Upper lobe of left lung (tissue), 6 donors: ENCODE results near the gene CLDN19. TPM values are rescaled to one million over a fixed set of nuclear protein-coding genes. Genes with fewer than 3 reads are reported as not detected.

Experiments used
- ATAC-seq, 2 donors: fragments of 200-7000 bp; cut with Tn5 transposase; one replicate each; pipeline ENCODE4 v1.9.1; 2022; ENCODE audit warnings: mild to moderate bottlenecking in 2 of 2, moderate library complexity in 2 of 2; ENCODE audit not compliant: low FRiP score in 2 of 2
- DNase-seq, 2 donors: peaks; one replicate each; pipeline ENCODE4 v3.0.0-alpha.2; 2019 to 2020
- H3K27ac ChIP-seq, 4 donors: fragments of 200-600 bp; sonication (generic); one replicate each; pipeline ENCODE4 v1.5.1; 2016 to 2019
- H3K27me3 ChIP-seq, 4 donors: fragments of 200-600 bp; sonication (generic); one replicate each; pipeline ENCODE4 v1.5.1; 2017 to 2019
- H3K36me3 ChIP-seq, 4 donors: fragments of 200-600 bp; sonication (generic); one replicate each; pipeline ENCODE4 v1.5.1; 2016 to 2019
- H3K4me1 ChIP-seq, 4 donors: fragments of 200-600 bp; sonication (generic); one replicate each; pipeline ENCODE4 v1.5.1; 2018 to 2019
- H3K4me3 ChIP-seq, 4 donors: fragments of 200-600 bp; sonication (generic); one replicate each; pipeline ENCODE4 v1.5.1; 2017 to 2019; ENCODE audit warnings: mild to moderate bottlenecking in 2 of 4, moderate library complexity in 1 of 4
- H3K9me3 ChIP-seq, 4 donors: fragments of 200-600 bp; sonication (generic); one replicate each; pipeline ENCODE4 v1.5.1; 2018 to 2019
- CTCF ChIP-seq, 6 experiments: fragments of 450-650 bp in 4 of 6; fragments of 200-600 bp in 2 of 6; sonication (generic) in 2 of 6; IDR thresholded peaks; one replicate each; pipeline ENCODE4 v1.5.1; 2016 to 2019; ENCODE audit warnings: antibody characterized with exemption in 6 of 6
- EP300 ChIP-seq, 4 donors: sonication (generic); formaldehyde crosslinking; IDR thresholded peaks; one replicate each; pipeline ENCODE4 v1.5.1; 2017; ENCODE audit warnings: antibody characterized with exemption in 4 of 4, control low read depth in 2 of 4
- POLR2A ChIP-seq, 4 donors: fragments of 450-650 bp; IDR thresholded peaks; one replicate each; pipeline ENCODE4 v1.5.1; 2016 to 2017; ENCODE audit warnings: antibody characterized with exemption in 4 of 4, mild to moderate bottlenecking in 2 of 4
- POLR2AphosphoS5 ChIP-seq, 2 donors: sonication (generic); formaldehyde crosslinking; IDR thresholded peaks; one replicate each; pipeline ENCODE4 v1.5.1; 2017; ENCODE audit warnings: antibody characterized with exemption in 2 of 2
- WGBS, 2 donors: methylation state at CpG; one replicate each; pipeline ENCODE4 v1.1.5; 2017 to 2018; 5-methylcytosine and 5-hydroxymethylcytosine counted together
- total RNA-seq, 6 donors: library from RNA; depleted of rRNA in 4 of 6; stranded (reverse); fragments of >200 nt in 4 of 6; gene quantifications; one replicate each; pipeline versions ENCODE4 v1.1.0 to v1.2.1, GENCODE V29; 2016 to 2021
- donor health status: DM: no; HTN: no; CAD: no; lungs with moderate emphysema.
- donor health status: DM: no; HTN: yes; CAD: no; lungs with severe emphysema.

The CLDN19 gene
- total RNA-seq, 6 donors from 2014 or later, result not detected

GRCh38 chr1:42735477-42736105, 4.4 kb downstream of the CLDN19 start:
- no peaks in the 10 kb centered on the region for H3K36me3 ChIP-seq
- no peak overlapping the region for H3K4me3 ChIP-seq
- ATAC-seq, result no peak
- WGBS, 2 donors, result 83 to 87% methylated on average over 8 to 12 of the region's 14 CpGs
- TF ChIP-seq EP300 (IDR thresholded peaks at IDR 0.05) (no peak), POLR2AphosphoS5 (IDR thresholded peaks at IDR 0.05) (no peak), POLR2A (IDR thresholded peaks at IDR 0.05) (no peak), CTCF (IDR thresholded peaks at IDR 0.05) (no peak)
- H3K4me1 ChIP-seq, result no peaks in the 10 kb centered on the region
- DNase-seq, result no peak
- H3K27ac ChIP-seq, result no peak overlapping the region
- no peaks in the 10 kb centered on the region for H3K27me3 ChIP-seq
- no peaks in the 10 kb centered on the region for H3K9me3 ChIP-seq

DNA sequence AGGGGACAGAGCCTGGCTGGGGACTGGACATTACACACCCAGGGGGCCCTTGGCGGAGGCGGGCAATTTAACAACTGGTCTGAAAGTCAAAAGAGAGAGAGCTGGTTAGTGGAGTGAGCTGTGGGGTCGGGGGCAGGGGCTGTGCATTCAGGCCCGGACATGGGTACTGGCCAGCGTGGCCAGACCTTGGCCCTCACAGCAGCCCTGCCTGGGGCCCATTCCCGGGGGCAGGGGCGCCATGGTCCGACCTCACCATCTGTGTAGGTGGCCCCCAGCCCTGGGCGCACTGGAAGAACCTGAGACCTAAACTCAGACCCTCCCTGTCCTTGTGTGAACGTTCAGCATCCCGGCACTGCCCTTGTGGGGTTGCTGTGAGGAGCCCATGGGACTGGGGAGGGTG, 5.0 kb downstream of the CLDN19 start:
- H3K27me3 ChIP-seq, result no peaks in the 10 kb centered on the region
- H3K4me3 ChIP-seq, result no peak overlapping the region
- no peak for TF ChIP-seq CTCF (IDR thresholded peaks at IDR 0.05)
- no peak for TF ChIP-seq EP300 (IDR thresholded peaks at IDR 0.05)
- no peak for TF ChIP-seq POLR2AphosphoS5 (IDR thresholded peaks at IDR 0.05)
- no peak for TF ChIP-seq POLR2A (IDR thresholded peaks at IDR 0.05)
- H3K27ac ChIP-seq, result no peak overlapping the region
- DNase-seq, result no peak
- no peaks in the 10 kb centered on the region for H3K9me3 ChIP-seq
- H3K36me3 ChIP-seq, result no peaks in the 10 kb centered on the region
- ATAC-seq, result no peak
- WGBS, 2 donors, result 84 to 93% methylated on average over 10 to 11 of the region's 11 CpGs
- no peaks in the 10 kb centered on the region for H3K4me1 ChIP-seq

GRCh38 chr1:42734201-42735035, 5.6 kb downstream of the CLDN19 start:
- no peak for ATAC-seq
- TF ChIP-seq CTCF (IDR thresholded peaks at IDR 0.05) (no peak), POLR2A (IDR thresholded peaks at IDR 0.05) (no peak), EP300 (IDR thresholded peaks at IDR 0.05) (no peak)
- DNase-seq, result no peak
- 91 to 100% methylated on average over 4 to 7 of the region's 7 CpGs for WGBS, 2 donors
- Histone ChIP-seq H3K36me3 (no peaks in the 10 kb centered on the region), H3K4me3 (no peak overlapping the region), H3K27ac (no peak overlapping the region), H3K9me3 (no peaks in the 10 kb centered on the region), H3K4me1 (no peaks in the 10 kb centered on the region), H3K27me3 (no peaks in the 10 kb centered on the region)

GRCh38 chr1:42733415-42734200, 6.4 kb downstream of the CLDN19 start:
- TF ChIP-seq POLR2AphosphoS5 (IDR thresholded peaks at IDR 0.05), result no peak
- no peak for TF ChIP-seq EP300 (IDR thresholded peaks at IDR 0.05)
- no peak for TF ChIP-seq CTCF (IDR thresholded peaks at IDR 0.05)
- TF ChIP-seq POLR2A (IDR thresholded peaks at IDR 0.05), result no peak
- no peak overlapping the region for H3K27ac ChIP-seq
- H3K36me3 ChIP-seq, result no peaks in the 10 kb centered on the region
- no peak overlapping the region for H3K4me3 ChIP-seq
- DNase-seq, result peak in 1 of 2 donors; percentile 60
- H3K4me1 ChIP-seq, result no peaks in the 10 kb centered on the region
- no peaks in the 10 kb centered on the region for H3K9me3 ChIP-seq
- 89 to 92% methylated on average over 7 to 12 of the region's 12 CpGs for WGBS, 2 donors
- no peaks in the 10 kb centered on the region for H3K27me3 ChIP-seq
- no peak for ATAC-seq
